GM21825 (cell line): ENCODE data around the gene SMIM41.

Source experiments
- ATAC-seq: cut with Tn5 transposase; IDR thresholded peaks from one replicate; pipeline ENCODE4 v1.9.1; 2021; ENCODE audit warnings: mild to moderate bottlenecking, moderate library complexity; ENCODE audit not compliant: unreplicated experiment

Gene SMIM41

DNA sequence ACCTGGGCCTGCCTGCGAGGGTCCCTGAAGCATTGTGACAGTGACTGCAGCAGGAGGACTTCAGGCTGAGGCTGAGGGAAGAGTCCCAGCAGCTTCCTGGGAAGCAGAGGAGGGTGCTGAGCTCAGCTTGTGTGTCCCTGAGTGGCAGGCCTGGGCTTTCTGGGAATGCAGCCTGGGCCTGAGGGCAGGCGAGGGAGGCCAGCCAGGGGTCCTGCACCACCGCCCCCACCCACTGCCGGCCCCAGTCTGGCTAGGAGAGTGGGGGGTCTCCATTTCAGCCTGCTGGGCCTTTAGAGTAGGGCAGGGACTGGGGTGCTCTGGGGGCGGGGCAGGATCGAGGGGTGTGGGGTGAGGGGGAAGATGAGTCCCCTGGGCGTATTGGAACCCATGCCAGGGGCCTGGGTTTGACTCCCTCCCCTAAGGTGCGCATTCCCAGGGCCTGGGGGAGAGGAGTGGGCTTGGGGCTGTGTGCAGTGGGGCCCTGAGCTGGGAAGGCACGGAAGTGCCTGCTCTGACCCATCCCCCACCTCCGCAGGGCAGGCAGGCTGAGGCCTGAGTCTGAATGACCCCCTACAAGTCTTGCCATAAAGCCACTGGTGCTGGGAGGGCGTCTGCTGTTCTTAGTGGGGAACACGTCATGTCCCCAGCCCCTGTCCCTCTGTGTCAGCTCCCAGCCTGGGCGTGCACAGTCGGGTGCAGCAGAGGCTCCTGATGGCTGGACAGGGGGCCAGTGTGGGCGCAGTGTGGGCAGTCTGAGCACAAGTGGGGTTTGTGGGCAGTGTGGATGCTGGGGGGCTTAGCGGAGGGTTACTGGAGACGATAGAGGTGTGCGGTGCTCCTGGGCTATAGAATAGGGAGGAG, 66.0 kb downstream of the SMIM41 start:
- ATAC-seq = no peak

DNA sequence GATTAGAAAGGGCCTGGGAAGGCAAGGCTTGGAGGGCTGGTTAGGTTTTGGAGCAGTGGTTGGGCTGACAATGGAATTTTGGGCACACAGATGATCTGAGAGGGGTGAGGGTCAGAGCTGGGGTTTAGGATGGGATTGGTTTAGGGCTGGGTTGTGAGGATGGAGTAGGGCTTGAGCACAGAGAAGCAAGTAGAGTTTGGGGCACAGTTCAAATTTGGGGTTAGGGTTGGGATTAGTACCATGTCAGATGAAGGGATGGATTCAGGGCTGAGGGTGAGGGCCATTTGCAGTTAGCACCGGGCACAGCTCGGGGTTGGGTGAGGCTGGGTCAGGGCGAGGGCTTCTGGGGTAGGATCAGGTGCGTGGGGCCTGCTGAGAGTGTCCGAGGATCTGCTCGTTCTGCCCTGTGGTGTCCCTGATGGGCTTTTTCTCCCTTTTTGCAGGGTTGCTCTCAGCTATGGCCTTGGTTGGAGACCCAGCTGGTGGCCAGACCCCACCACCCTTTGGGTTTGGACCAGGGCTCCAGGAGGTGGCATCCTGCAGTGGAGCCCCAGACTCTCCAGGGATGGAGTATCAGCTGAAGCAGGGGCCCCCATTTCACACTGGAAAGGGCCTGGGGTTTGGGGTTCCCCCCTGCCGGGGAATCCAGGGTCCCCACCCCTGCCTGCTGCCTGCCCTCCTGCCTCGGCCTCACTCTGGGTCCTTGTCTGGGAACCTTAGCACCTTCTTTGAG, 66.8 kb downstream of the SMIM41 start:
- no peak for ATAC-seq

DNA sequence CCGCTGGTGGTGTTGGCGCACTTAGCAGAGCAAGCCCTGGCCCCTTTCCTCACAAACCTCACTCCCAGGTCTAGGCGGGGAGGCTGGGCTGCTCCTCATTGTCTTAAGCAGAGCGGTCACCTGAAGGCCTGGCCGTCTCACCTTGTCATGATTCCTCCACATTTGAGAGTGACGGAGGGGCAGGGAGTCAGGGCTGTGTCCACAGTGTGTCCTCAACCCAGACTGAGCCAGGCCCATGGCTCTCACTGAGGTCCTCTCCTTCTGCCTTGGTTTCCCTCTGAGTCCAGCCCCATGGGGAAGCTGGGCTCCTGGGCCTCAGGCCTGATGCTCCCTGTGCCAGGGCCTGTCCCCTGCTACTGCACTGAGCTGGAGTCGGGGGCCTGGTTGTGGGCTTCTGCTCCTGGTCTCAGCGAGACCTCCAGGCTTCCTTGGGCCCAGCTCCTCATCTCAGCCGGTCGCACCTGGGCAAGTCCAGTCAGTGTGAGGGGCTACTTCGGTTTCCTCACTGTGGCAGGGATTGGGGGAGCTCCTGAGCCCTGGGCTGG, 67.4 kb downstream of the SMIM41 start:
- no peak for ATAC-seq

DNA sequence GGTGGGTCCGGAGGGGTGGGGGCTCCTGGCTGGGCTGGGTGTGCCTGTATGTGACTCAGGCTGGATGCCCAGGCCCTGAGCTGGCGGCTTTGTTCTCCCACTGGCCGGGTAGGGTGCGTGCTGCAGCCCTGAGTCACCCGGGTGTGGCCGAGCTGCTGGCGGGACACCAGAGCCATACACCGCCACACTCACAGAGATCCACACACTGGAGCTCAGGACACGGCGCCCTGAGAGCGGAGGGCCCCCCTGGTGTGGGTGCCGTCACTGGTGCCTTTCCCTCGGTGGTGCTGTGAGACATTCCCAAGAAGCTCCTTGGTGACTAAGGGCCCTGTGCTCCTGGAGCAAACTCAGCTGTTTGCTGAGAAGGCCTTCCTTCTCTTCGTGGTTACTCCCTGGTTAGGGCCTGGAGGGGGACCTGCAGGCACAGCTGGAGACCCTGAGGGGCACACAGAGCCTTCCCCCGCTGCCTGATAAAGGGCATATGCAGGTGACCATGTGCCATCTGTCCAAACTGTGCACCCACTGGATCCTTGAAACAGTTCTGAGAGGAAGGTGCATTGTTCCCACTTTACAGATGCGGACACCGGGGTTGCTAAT, 68.0 kb downstream of the SMIM41 start:
- ATAC-seq = no peak

DNA sequence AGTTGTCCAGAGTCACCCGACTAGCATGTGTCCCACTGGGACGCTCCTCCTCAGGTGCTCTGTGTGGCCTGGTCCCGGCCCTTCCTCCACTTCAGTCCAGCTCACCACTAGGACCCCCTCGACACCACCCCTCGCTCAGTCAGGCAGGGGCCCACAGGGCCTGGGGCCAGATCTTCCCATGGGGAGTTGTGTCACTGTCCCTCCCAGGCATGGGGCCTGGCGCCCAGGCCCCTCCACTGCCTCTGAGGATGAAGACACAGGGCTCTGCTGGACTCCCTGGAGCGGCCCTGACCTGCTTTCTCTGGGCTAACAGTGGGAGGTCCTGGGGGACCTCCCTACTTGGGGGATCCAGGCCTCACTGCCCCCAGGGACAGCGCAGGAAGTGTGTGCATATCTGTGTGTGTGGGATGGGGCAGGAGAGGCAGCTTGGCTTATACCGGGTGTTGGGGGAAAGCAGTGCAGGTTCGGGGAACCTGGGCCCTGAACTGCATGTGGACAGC, 68.5 kb downstream of the SMIM41 start:
- no peak for ATAC-seq

DNA sequence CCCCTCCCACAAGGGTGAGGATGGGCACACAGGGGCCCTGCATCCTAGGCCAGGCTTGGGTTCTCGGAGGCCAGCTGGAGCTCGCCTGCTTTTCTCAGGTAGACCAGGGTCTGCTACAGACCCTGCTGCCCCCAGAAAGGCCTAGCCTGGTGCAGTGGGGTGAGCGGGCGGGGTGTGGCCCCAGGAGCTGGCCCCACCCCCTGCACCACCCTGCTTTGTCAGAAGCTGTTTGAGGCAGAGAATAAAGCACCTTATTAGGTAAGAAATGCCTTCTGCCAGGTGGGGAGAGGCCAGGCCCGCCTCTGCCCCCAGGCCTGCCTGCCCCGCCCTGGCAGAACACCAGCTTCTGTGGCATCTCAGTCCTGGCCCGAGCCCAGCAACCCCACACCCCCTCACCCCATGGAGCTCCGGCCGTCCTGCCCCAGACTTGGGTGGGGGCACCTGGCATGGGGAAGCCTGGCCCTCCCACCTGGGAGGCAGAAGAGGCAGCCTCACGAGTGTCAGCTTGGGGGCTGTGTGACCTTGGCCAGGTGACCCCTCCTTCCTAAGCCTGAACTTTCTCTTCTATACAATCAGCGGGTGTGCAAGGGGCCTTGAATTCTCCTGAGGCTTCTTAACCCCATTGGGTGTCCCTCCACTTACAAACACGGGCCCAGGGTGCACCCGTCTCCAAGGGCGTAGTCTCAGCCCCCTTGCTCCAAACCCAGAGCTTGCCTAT, 69.1 kb downstream of the SMIM41 start:
- no peak for ATAC-seq

DNA sequence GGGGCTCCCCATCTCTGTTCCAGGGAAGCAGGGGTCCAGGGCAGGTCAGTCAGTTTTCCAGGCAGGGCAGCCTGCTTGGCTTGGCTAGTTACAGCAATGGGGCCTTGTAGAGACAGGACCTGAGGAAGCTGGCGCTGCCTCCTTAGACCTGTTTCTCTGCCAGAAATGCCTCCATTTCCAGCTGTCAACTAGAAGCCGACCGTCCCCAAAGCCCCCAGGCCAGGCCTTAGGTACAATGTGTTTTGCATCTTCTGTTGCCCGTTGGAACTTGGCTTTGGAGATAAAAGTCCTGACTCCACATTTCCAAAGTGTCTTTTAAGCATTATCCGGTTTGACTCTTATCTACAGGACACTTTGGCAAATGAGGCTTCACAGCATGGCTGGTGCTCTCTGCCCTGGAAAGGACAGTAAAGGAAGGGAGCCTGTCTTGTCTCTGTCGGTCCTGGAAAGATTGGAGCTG, 69.7 kb downstream of the SMIM41 start:
- no peak for ATAC-seq

DNA sequence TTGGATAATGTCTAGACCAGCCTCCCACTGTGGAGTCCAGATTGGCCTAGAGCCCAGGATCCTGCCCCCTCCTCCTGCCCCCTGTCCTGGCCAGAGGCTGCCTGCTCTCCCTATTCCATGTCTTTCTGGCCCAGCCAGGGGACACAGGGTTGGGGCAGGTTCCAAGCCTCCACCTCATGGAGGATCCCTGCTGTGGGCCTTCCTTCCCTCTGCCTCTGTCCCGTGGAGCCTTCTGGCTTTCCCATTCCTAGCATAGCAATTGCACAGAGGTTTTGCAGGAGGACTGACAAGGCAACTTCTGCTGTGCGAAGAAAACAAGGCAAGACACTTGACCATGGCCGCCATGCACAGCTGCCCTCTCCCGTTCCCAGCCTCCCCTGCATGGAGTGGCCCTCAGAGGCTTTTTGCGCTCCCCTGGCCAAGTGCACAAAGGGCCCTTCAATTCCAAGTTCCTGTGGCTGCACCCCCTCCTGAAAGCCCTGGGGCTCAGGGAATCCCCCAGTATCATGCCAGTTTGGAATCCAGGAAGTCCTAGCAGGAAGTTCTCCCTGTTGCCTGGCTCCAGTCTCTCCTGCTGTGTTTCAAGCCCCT, 70.2 kb downstream of the SMIM41 start:
- no peak for ATAC-seq

DNA sequence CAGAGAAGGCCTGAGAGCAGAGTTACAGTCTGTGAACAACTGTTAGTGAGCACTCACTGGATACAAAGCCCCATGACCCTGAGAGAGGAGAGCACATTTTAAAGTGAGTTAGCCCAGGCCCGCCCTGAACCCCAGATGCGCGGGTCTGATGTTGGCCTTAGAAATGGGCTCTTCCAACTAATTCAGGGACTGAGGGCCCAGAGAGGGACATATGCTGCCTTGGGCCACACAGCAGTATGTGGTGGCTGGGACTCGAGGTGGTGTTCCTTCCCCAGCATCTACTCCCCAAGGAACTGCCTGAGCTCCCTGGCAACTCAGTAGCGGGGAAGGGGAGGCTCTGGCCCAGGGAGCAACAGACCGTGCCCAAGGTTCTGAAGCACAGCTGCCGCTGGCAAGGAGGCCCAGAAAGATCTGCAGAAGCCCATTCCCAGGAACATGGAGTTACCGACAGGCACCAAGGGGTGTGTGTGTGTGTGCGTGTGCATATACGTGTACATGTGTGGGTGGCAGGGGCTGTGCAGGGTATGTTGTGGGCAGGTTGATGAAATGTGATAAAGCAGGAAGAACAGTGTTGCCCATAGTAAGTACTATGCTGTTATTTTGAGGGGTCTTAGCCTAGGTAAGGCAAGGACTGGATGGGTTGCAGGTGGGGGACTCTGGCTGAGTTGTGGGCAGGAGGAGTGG, 71.8 kb downstream of the SMIM41 start:
- ATAC-seq = no peak

DNA sequence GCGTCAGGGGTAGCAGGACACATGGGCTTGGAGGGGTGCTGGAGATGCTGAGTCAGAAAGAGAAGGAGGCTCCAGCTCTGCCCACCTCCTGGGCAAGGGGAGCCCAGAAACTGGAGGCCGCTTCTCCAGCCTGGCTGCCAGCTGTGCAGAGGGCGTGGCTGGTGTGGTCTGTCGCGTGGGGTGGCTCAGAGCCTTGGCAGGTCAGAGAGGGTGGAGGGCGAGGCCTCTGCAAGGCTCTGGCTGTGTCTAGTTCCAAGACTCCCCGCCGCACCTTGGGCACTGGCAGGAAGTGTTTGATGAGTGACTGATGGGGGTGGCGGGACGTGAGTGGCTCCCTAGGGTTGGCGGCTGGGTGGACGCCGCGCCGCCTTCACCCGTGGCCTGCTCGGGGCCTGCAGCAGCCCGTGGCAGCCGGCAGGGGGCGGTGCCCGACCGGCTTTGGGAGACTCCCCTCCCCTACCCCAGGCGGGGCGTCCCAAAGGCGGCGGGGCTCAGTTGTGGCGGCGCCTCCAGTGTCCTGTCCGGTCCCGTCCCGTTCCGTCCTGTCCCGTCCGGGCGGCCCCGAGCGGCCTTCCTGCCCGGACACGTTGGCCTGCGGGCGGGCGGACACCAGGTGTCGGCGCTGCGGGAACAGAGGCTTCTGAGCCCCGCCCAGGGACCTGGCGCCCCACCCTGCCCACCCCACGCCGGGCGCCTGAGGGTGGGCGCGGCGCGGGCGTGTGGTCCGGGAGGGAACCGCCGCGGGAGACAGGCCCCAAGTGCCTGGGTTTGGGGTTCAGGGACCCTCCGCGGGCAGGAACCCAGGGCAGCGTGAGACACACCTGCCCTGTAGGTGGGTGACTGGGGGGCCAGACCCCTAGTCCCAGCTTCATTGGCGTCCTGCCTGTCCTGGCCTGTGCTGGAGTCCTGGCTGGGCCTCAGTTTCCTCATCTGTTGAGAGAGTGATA, 72.6 kb downstream of the SMIM41 start:
- no peak for ATAC-seq

DNA sequence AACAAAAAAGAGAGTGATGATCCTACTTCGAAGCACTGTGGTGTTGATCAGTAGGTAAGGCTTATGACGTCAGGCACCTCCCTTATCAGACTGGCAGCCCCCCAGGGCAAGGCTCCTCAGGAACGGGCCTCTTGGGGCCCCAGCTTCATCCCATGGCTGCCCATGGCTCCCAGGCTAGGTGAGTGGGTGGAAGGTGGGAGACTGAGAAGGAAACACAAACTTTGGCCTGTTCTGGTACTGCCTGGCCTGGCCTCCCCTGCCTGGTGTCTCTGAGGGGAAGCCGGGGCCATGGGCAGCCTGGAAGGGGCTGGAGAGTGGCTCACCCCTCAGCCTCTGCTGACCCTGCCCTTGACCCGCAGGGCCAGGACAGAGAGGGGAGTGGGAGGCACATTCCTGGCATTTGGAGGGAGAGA, 73.4 kb downstream of the SMIM41 start:
- no peak for ATAC-seq

DNA sequence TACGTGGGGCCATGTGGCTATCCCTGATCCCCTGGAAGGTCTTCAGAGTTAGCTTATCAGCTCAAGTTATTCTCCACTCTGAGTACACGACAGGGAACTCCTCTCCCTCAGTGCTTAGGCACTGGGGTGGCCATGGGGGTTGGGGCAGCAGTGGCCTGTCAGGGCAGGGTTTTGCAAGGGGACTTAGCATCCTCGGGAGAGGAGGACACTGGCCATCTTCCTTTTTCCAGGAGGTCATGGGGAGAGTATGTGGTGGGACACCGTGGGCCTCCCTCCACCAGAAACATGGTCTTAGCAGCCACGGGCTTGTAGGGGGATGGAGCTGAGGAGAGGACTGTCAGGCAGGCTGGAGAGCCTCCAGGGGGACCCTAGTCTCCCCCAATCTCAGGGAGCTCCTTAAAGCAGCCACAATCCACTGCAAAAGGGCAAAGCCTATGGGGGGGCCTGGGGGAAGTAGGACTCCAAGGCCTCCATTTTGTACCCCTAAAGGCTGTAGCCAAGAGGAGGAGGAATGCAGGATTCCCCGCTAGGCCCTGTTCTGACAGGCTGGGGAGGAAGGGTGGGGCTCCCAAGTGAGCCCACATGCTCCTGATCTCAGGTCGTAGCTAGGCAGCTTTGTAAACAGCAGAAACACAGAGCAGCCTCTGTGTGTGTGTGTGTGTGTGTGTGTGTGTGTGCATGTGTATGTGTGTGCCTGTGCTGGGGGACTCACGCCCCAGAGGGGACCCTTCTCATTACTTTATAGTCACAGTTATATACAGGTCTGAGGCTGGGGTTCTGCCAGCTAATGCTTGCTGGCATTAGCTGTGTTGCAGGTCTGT, 75.8 kb downstream of the SMIM41 start:
- no peak for ATAC-seq

DNA sequence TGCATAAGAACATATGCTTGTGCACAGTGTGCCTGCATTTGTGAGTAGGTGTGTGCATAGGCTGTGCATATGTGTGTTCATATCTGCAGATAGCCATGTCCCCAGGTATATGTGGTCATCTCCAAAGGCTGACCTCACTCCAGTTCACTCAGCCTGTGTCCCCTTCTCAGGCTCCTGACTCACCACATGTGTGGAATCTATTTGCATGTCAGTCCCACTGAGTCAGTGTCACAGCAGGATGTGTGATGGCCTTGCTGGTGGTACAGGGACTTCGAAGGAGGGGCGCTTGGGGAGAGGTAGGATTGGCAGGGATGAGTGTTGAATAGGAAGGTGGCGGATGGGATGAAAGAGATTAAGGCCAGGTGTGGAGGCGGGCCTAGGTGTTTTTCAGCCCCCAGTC, 76.8 kb downstream of the SMIM41 start:
- no peak for ATAC-seq

DNA sequence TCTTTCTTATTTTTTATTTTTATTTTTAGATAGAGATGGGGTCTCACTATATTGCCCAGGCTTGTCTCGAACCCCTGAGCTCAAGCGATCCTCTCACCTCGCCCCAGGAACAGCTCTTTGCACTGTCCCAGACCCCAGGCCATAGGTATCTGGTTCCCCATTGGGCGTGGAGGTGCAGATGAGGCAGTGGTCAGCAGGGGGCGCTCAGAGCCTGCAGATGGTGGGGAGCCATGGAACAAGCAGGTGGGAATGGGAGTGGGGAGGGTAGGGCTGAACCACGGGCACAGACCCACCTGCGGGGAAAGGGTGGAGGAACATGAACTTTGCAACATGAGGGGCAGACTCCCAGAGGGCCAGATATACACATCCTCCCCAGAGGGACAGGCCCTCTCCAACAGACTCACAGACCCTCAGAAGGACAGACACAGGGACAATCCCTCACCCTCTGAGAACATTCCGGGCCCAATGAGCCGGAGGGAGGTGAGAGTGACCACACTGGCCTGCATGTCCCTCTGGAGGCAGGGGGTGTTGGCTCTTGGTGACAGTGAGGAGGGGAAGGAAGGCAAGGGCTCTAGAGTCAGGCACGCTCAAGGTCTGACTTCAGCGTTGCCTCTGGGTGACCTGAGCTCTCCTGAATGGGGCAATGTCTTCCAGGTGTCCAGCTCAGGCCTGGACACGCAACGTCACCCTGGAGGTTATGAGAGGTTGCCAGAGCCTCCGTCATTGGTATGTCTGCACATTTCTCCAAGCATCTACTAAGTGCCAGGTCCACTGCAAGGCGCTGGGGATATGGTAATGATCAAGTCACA, 77.5 kb downstream of the SMIM41 start:
- no peak for ATAC-seq

DNA sequence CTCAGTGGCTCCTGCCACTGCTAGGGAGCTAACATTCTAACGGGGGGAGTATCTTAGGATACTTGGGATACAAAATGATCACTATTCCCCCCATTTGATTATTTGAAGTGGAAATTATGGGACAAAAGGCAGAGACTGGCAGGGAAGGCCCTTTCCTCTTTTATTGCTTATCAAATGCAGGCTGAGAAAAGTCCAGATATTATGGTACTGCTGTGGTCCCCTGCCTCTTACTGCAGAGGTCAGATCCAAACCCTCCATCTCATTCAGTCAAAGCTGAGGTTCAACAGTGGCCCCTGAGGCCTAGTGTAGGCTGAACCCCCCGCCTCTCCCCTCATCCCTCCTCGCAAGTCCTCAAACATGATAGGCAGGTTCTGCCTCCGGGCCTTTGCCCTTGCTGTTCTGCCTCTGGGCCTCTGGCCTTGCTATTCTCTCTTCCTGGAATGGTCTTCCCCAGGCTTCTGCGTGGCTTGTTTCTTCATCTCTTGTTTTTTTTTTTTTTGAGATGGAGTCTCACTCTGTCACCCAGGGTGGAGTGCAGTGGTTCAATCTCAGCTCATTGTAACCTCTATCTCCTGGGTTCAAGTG, 78.2 kb downstream of the SMIM41 start:
- no peak for ATAC-seq
